A549 (cell line): ENCODE results near the gene CPOX. TPM values are rescaled to one million over a fixed set of nuclear protein-coding genes. Genes with fewer than 3 reads are reported as not detected.

Experiments used
- ATAC-seq, 2 experiments: fragments of 200-7000 bp in 1 of 2; fragments of >200 bp in 1 of 2; cut with Nextera tagmentation in 1 of 2; cut with Tn5 transposase in 1 of 2; 3 replicates each; pipeline versions ENCODE4 v1.8.0 to v1.9.1; 2018 to 2020; ENCODE audit warnings: mild to moderate bottlenecking in 1 of 2, moderate library complexity in 1 of 2
- CTCF ChIA-PET: fragments of 300-600 bp; sonication (Branson Sonifier 250); formaldehyde crosslinking; extraction: SDS; loops from one replicate; lab custom pipeline; 2021; ENCODE audit warnings: antibody characterized with exemption, inconsistent platforms; lab: Yijun Ruan, JAX
- POLR2A ChIA-PET: fragments of 350-600 bp; formaldehyde crosslinking; extraction: SDS; loops from one replicate; lab custom pipeline; 2021; ENCODE audit warnings: antibody characterized with exemption, inconsistent platforms; lab: Yijun Ruan, JAX
- DNase-seq, 2 experiments: peaks; one replicate each; pipeline versions ENCODE4 v3.0.0 to v3.0.0-alpha.2; 2011 to 2016; ENCODE audit warnings: low read depth in 1 of 2, low spot score in 1 of 2
- FAIRE-seq: peaks from 2 replicates; lab custom pipeline; 2011; peaks lifted over from hg19 to GRCh38; lab: Jason Lieb, UNC
- H3K27ac ChIP-seq, 2 experiments: fragments of >200 bp; sonication (Bioruptor Twin); formaldehyde crosslinking; 3 replicates each; pipeline ENCODE4 v1.5.1; 2016 to 2017
- H3K4me1 ChIP-seq: fragments of >200 bp; sonication (Bioruptor Twin); formaldehyde crosslinking; 3 replicates; pipeline ENCODE4 v1.6.1; 2016
- H3K4me2 ChIP-seq: fragments of >200 bp; sonication (Bioruptor Twin); formaldehyde crosslinking; 3 replicates; pipeline ENCODE4 v1.6.1; 2016
- H3K4me3 ChIP-seq: fragments of >200 bp; sonication (Bioruptor Twin); formaldehyde crosslinking; 3 replicates; pipeline ENCODE4 v1.5.1; 2016
- H3K9me3 ChIP-seq: fragments of >200 bp; sonication (Bioruptor Twin); formaldehyde crosslinking; 3 replicates; pipeline ENCODE4 v1.6.1; 2016
- BCL3 ChIP-seq: fragments of >200 bp; sonication (Bioruptor Twin); formaldehyde crosslinking; IDR thresholded peaks from 3 replicates; pipeline ENCODE4 v1.6.1; 2016
- CBX2 ChIP-seq: fragments of 200-600 bp; sonication (generic); IDR thresholded peaks from 2 replicates; pipeline ENCODE4 v1.6.1; 2016; ENCODE audit warnings: low read depth, mild to moderate bottlenecking, borderline replicate concordance
- CBX8 ChIP-seq: fragments of 200-600 bp; sonication (generic); IDR thresholded peaks from 2 replicates; pipeline ENCODE4 v1.6.1; 2016
- CHD2 ChIP-seq: fragments of 150-350 bp; IDR thresholded peaks from 2 replicates; pipeline ENCODE4 v1.6.1; 2014; ENCODE audit warnings: low read length; ENCODE audit not compliant: partially characterized antibody
- CTCF ChIP-seq: fragments of >200 bp; sonication (Bioruptor Twin); formaldehyde crosslinking; IDR thresholded peaks from 3 replicates; pipeline ENCODE4 v1.5.1; 2016
- EHF ChIP-seq: fragments of 250-450 bp; sonication (Bioruptor Pico); IDR thresholded peaks from 2 replicates; pipeline ENCODE4 v1.5.0; 2020; ENCODE audit warnings: mild to moderate bottlenecking
- EHMT2 ChIP-seq: fragments of 200-600 bp; sonication (generic); IDR thresholded peaks from 2 replicates; pipeline ENCODE4 v1.6.1; 2016; ENCODE audit warnings: antibody characterized with exemption, low read depth, mild to moderate bottlenecking, moderate library complexity
- FOSB ChIP-seq: fragments of 250-450 bp; sonication (Bioruptor Pico); IDR thresholded peaks from 2 replicates; pipeline ENCODE4 v1.5.0; 2020; ENCODE audit warnings: mild to moderate bottlenecking, moderate library complexity
- FOXS1 ChIP-seq: fragments of 250-450 bp; sonication (Bioruptor Pico); IDR thresholded peaks from 2 replicates; pipeline ENCODE4 v1.5.0; 2020; ENCODE audit warnings: mild to moderate bottlenecking, moderate library complexity
- HEYL ChIP-seq: fragments of 250-450 bp; sonication (Bioruptor Pico); IDR thresholded peaks from 2 replicates; pipeline ENCODE4 v1.8.0; 2021; ENCODE audit warnings: mild to moderate bottlenecking, moderate library complexity
- HMGXB4 ChIP-seq: fragments of 250-450 bp; sonication (Bioruptor Pico); IDR thresholded peaks from 2 replicates; pipeline ENCODE4 v1.5.0; 2021; ENCODE audit warnings: mild to moderate bottlenecking, moderate library complexity, borderline replicate concordance
- HOXB5 ChIP-seq: fragments of 250-450 bp; sonication (Bioruptor Pico); IDR thresholded peaks from 2 replicates; pipeline ENCODE4 v1.5.0; 2020; ENCODE audit warnings: mild to moderate bottlenecking, moderate library complexity
- KDM5A ChIP-seq: fragments of 200-600 bp; sonication (generic); IDR thresholded peaks from 2 replicates; pipeline ENCODE4 v1.6.1; 2016; ENCODE audit warnings: antibody characterized with exemption, mild to moderate bottlenecking
- MYC ChIP-seq: IDR thresholded peaks from 2 replicates; pipeline ENCODE4 v1.6.1; 2012; ENCODE audit warnings: mild to moderate bottlenecking, inconsistent platforms, low read length, improper control_type of control experiment, borderline replicate concordance
- NPAS2 ChIP-seq: fragments of 250-450 bp; sonication (Bioruptor Pico); IDR thresholded peaks from 2 replicates; pipeline ENCODE4 v1.8.0; 2022; ENCODE audit warnings: mild to moderate bottlenecking, moderate library complexity, borderline replicate concordance
- RAD21 ChIP-seq, 2 experiments: fragments of >200 bp in 1 of 2; sonication (Bioruptor Twin) in 1 of 2; formaldehyde crosslinking in 1 of 2; IDR thresholded peaks in 1 of 2; conservative IDR thresholded peaks in 1 of 2; 2 replicates in 1 of 2; 3 replicates in 1 of 2; pipeline ENCODE4 v1.6.1; 2012 to 2018; ENCODE audit warnings: inconsistent platforms in 1 of 2
- RARB ChIP-seq: fragments of 250-450 bp; sonication (Bioruptor Pico); IDR thresholded peaks from 2 replicates; pipeline ENCODE4 v1.8.0; 2021; ENCODE audit warnings: mild to moderate bottlenecking, moderate library complexity
- RCOR1 ChIP-seq: fragments of 150-350 bp; IDR thresholded peaks from 2 replicates; pipeline ENCODE4 v1.6.1; 2014; ENCODE audit warnings: antibody characterized with exemption, low read length, low read depth
- USF2 ChIP-seq: fragments of 450-650 bp; IDR thresholded peaks from 2 replicates; pipeline ENCODE4 v1.6.1; 2014; ENCODE audit warnings: antibody characterized with exemption
- WGBS: methylation state at CpG from one replicate; pipeline ENCODE4 v1.1.6; 2017; ENCODE audit errors: missing lambda C conversion rate; 5-methylcytosine and 5-hydroxymethylcytosine counted together
- polyA plus RNA-seq, 4 experiments: library from polyadenylated mRNA; depleted of rRNA in 3 of 4; stranded (reverse); fragments of >200 nt; fragmentation: RNase III in 1 of 4; extraction: RNeasy Plus Mini Kit Qiagen cat#74134 plus additional on column Dnase treatment in 1 of 4; gene quantifications; 2 replicates in 3 of 4; 3 replicates in 1 of 4; pipeline ENCODE4 v1.2.3, GENCODE V29; 2011 to 2017

CPOX gene
- polyA plus RNA-seq, 2 of the 4 experiments (the other 2 are of a cell fraction) = 25.7 to 30.3 TPM

GRCh38 chr3:98577178-98577895 is 16.1 kb downstream of the CPOX start:
- H3K4me1 ChIP-seq = no peaks in the 10 kb centered on the region
- no peak overlapping the region for H3K4me2 ChIP-seq
- ChIA-PET POLR2A (no interaction called here), CTCF (no interaction called here)
- TF ChIP-seq EHF (CRISPR knock-in tag) (no peak), USF2 (no peak), FOSB (CRISPR knock-in tag) (no peak), BCL3 (no peak), KDM5A (no peak), FOXS1 (no peak), EHMT2 (no peak), RAD21 (conservative IDR thresholded peaks at IDR 0.05 in 1 of 2, IDR thresholded peaks at IDR 0.05 in 1 of 2) (no peak), CBX8 (no peak), CHD2 (no peak), CBX2 (no peak), HMGXB4 (CRISPR knock-in tag) (no peak), CTCF (no peak), HOXB5 (CRISPR knock-in tag) (no peak), HEYL (CRISPR knock-in tag) (no peak)
- FAIRE-seq (no peak), ATAC-seq (no peak), DNase-seq (no peak)
- no peak overlapping the region for H3K27ac ChIP-seq
- 78% methylated on average over 4 of the region's 4 CpGs for WGBS
- no peak overlapping the region for H3K4me3 ChIP-seq
- no peaks in the 10 kb centered on the region for H3K9me3 ChIP-seq

GRCh38 chr3:98574132-98574531 is 19.3 kb downstream of the CPOX start:
- DNase-seq (no peak), FAIRE-seq (no peak), ATAC-seq (no peak)
- ChIA-PET POLR2A (no interaction called here), CTCF (interaction anchor here (0.6 to 1.4 kb wide), 8 partner anchors 12 to 631 kb away, joined by 3 to 4 read pairs (median 3); no protein-coding TSS in a partner anchor)
- no peaks in the 10 kb centered on the region for H3K4me1 ChIP-seq
- H3K4me3 ChIP-seq = no peak overlapping the region
- no peak for TF ChIP-seq MYC
- no peak for TF ChIP-seq NPAS2 (CRISPR knock-in tag)
- no peak for TF ChIP-seq RCOR1
- TF ChIP-seq FOXS1 = no peak
- TF ChIP-seq RARB = no peak
- H3K9me3 ChIP-seq = no peaks in the 10 kb centered on the region
- 50% methylated on average over 6 of the region's 6 CpGs for WGBS
- no peak overlapping the region for H3K4me2 ChIP-seq
- H3K27ac ChIP-seq = no peak overlapping the region
